NCI-H1436 (cell line): ENCODE data around the gene SBK3.
A peak's percentile ranks its signal among the peaks of the same experiment; 100 is the strongest.
"Not testable (repeated sequence)": the region's sequence is repeated elsewhere in the genome, so short reads cannot be mapped to it uniquely, and the experiment has no call there.

ENCODE experiments used
- DNase-seq: peaks from one replicate; lab custom pipeline; 2025; lab: John Stamatoyannopoulos, UW

The SBK3 gene

GRCh38 chr19:55516878-55517620, 28.3 kb downstream of the SBK3 start:
- DNase-seq, result peak; percentile 97

GRCh38 chr19:55508120-55508519, 37.2 kb downstream of the SBK3 start:
- no peak for DNase-seq

GRCh38 chr19:55504981-55505380, 40.4 kb downstream of the SBK3 start:
- DNase-seq, result no peak

GRCh38 chr19:55504252-55504603, 41.1 kb downstream of the SBK3 start:
- DNase-seq, result no peak

GRCh38 chr19:55503502-55504251, 41.7 kb downstream of the SBK3 start:
- DNase-seq, result peak; percentile 76

- DNase-seq, result no peak
These were observed 42.2 kb downstream of the SBK3 start for GRCh38 chr19:55503157-55503501.

GRCh38 chr19:55502197-55502952, 43.0 kb downstream of the SBK3 start:
- no peak for DNase-seq

- no peak for DNase-seq
These were observed 44.9 kb downstream of the SBK3 start for GRCh38 chr19:55500368-55500952.

- no peak for DNase-seq
These were observed 47.0 kb downstream of the SBK3 start for GRCh38 chr19:55498246-55498840.

GRCh38 chr19:55497763-55498162, 47.6 kb downstream of the SBK3 start:
- no peak for DNase-seq

GRCh38 chr19:55496820-55497219, 48.5 kb downstream of the SBK3 start:
- not testable (repeated sequence) for DNase-seq

- DNase-seq, result no peak
These were observed 49.5 kb downstream of the SBK3 start for GRCh38 chr19:55495646-55496349.

- no peak for DNase-seq
These were observed 51.1 kb downstream of the SBK3 start for GRCh38 chr19:55494172-55494761.

- DNase-seq, result no peak
These were observed 51.6 kb downstream of the SBK3 start for GRCh38 chr19:55493645-55494171.

GRCh38 chr19:55493052-55493644, 52.2 kb downstream of the SBK3 start:
- DNase-seq, result no peak

GRCh38 chr19:55492362-55492944, 52.9 kb downstream of the SBK3 start:
- peak; percentile 53 for DNase-seq

GRCh38 chr19:55491546-55492360, 53.6 kb downstream of the SBK3 start:
- no peak for DNase-seq
